NT2/D1 (cell line): ENCODE results near the gene SLC7A5.

ENCODE experiments used
- SUZ12 ChIP-seq: IDR thresholded peaks from 2 replicates; pipeline ENCODE4 v1.6.1; 2011; ENCODE audit not compliant: insufficient read length, insufficient read depth; ENCODE audit errors: extremely low read depth
- ZNF274 ChIP-seq: IDR thresholded peaks from 2 replicates; pipeline ENCODE4 v1.6.1; 2011; ENCODE audit warnings: mild to moderate bottlenecking, low read depth, low read length

DNA sequence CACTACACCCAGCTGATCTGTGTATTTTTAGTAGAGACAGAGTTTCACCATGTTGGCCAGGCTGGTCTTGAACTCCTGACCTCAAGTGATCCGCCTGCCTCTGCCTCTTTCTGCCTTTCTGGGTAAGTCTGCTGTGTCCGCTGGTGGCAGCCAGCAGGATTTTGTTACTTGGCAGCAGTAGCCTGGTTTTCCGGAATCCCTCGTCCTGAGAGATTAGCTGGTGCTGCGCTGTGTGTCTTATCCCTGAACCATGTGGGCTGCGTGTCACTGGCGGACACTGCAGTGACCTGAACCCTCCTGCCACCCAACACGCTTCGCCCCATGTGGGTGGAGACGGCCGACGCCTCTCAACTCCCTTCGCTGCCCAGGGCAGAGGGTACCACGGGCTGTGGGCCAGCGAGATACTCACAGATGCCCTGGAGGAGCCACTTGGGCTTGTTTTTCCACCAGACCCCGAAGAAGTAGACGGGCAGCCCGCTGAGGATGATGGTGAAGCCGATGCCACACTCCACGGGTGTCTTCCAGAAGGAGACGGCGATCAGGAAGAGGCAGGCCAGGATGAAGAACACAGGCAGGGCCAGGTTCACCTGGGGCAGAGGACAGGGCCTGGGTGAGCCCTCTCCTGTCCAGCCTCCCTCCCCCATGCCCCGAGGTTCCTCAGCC is 35.2 kb downstream of the SLC7A5 start:
- TF ChIP-seq ZNF274 (no peak), SUZ12 (no peak)
